GM18498 (cell line): ENCODE measurements around the gene SGSM2.

Source experiments
- ATAC-seq: cut with Tn5 transposase; IDR thresholded peaks from one replicate; pipeline ENCODE4 v1.9.1; 2021; ENCODE audit warnings: mild to moderate bottlenecking, moderate library complexity; ENCODE audit not compliant: unreplicated experiment

Gene SGSM2

DNA sequence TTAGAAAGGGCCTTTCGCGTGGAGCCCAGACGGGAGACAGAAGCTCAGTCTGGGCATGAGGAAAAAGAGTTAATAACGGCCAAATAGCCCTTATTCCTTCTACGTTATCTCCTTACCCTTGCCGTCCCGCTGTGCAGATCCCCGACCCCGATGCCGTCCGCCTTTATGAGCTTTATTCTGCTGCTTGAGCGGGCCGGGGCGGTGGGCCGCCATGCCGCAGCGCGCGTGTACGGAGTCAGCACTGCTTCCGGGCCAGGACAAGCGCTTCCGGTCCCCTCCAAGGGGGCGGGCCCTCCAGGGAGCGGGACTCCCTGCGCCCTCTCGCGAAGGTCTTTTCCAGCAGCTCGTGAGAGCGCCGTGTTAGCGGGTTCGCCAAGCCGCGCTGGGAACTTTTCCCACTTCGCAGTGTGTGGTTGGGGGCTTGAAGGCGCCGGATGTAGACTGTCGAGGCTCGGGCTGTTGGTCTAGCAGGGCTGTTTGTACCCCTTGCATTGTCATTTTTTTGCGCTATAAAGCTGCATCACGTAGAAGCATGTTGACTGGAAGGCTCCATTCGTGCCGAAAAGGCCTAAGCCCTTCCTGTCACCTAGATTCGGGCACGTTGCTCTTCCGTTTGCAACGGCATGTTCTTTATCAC, 968 bp upstream of the SGSM2 start, which contains the start of gene TSR1:
Gene TSR1, minus strand, starts transcription at position 243 of the 637 bp plus-strand sequence. Its CDS starts 30 bp downstream, at position 213.
- peak; percentile 79 for ATAC-seq

DNA sequence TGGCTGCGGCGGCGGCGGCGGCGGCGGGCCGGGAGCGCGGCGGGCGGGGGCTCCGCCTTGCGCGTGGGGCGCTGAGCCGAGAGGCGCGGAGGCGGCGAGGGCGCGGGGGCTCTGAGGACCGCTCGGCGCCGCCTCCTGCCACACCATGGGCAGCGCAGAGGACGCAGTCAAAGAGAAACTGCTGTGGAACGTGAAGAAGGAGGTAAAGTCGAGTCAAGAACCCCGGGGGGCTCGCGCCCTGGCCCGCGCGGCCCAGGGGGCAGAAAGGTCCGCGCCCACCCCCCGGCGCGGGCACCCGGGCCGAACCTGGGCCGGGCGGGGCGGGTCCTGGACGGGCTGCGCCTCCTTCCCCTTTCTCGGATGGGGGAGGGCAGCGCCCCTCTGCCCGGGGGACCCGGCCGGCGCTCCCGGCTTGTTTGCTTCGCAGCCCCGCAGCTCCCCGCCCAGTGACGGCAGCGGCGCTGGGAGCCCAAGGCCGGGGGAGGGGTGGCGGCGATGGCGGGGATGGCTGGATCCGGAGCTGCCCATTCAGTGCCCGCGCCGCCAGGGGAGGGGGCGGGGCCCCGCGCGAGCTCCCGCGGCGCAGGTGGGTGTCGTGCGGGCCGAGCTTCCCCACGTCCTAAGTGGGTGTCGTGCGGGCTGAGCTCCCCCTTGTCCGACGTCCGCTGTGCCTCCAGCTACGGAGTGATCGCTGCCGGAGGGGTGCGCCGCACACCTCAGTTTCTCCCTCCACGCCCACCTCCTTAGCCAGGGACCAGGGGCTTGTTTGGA, 428 bp downstream of the SGSM2 start:
- peak; percentile 30 for ATAC-seq

GRCh38 chr17:2338315-2338657, 985 bp downstream of the SGSM2 start:
- ATAC-seq = no peak

DNA sequence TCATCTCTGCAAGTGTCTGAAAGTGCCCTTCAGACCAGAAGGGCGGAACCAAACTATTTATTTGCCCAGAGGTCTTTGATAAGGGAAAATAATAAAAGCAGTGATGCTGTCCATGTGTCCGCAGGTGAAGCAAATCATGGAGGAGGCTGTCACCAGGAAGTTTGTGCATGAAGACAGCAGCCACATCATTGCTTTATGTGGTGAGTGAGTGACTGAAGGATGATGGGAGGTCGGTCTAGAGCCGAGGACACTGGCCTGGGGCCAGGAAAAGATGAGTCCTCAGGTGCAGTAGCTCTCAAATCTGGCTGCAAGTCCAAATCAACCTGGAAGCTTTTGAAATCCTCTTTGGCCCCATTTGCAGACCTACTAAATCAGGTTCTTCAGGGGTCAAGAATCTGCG, 6.1 kb downstream of the SGSM2 start:
- ATAC-seq = no peak

DNA sequence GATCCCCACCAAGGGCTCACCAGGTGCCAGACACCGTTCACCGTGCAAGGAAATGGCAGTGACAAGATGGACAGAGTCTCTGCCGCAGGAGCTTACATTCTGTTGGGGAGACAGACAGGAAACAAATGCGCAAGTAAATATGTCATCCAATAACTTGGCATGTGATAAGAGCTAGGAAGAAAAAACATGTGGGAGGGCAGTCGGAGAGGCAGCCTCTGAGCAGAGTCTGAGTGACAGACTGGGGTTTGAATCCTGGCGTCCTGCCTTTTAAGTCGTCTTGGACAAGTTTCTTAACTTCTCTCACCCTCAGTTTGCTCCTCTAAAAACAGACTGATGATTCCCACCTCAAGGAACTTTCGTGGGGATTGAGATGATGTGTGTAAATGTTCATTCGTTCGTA, 7.2 kb downstream of the SGSM2 start:
- no peak for ATAC-seq

DNA sequence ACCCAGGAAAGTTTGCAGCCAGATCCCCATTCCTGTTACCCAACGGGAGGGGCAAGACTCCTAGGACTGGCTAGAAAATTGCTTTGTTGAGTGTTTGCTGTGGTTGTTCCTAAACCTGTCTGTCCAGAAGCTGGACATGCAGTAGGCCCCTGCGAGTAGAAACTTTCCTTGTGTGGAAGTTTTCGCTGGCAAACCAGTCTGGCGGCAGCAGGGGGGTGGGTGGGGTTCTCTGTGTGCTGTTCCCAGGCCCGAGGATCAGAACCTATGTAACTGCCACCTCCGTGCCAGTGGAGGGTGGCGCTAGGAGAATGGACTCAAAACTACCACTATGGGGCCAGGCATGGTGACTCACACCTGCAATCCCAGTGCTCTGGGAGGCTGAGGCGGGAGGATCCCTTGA, 9.2 kb downstream of the SGSM2 start:
- no peak for ATAC-seq

DNA sequence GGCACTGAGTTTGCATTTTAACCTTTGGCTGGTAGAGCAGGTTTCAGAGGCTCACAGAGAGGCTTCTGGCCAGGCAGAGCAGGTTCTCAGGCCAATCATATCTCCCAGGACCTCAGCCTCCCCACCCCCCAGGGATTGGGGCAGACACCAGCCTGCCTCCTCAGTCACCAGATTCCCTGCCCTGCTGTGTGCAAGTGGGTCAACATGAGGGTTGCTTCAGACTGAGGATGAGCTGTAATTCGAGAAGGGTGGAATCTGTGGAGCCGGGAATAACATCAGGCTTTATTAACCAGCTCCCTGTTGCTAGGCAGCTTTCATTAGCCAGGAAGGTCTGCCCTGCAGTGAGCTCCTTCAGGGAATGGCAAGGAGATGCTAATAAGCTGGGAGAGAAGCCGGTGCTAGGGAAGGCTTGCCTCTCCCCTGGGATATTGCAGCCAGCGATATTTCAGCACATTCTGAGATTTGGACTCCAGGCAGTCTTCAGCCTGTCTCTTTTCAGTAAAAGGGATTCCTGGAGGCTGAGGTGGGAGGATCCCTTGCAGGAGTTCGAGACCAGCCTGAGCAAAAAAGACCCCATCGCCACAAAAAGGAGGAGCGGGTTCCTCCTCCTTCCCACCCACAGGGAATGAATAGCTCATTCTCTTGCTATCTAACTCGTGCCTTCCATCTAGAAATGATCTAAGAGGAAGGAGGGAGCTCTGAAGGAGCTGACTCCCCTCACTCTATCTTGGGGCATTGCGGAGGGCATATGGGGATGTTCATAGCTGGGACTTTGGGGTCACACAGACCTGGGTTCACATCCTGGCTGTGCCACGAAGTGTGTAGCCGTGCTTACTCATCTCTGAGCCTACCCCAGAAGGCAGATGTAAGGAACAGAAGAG, 10.7 kb downstream of the SGSM2 start:
- no peak for ATAC-seq

- no peak for ATAC-seq
These were observed 14.0 kb downstream of the SGSM2 start for GRCh38 chr17:2351269-2351668.

DNA sequence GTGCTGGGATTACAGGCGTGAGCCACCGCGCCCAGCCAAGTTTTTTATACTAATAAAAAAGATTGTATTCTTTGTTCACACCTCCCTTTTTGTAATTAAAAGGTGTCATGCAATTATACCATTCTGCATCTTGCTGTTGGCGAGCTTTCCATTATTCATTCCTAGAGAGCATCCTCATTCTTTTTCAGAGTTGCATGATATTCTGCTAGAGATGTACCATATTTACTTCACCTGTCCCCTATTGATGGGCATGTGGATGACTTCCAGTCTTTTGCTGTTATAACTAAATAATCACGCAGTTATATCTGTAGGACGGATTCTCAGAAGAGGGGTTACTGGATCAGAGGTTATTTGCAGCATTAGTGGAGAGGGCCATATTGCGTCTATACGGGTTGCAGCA, 17.0 kb downstream of the SGSM2 start:
- ATAC-seq = no peak

- no peak for ATAC-seq
These were observed 19.9 kb downstream of the SGSM2 start for GRCh38 chr17:2357237-2357636.

DNA sequence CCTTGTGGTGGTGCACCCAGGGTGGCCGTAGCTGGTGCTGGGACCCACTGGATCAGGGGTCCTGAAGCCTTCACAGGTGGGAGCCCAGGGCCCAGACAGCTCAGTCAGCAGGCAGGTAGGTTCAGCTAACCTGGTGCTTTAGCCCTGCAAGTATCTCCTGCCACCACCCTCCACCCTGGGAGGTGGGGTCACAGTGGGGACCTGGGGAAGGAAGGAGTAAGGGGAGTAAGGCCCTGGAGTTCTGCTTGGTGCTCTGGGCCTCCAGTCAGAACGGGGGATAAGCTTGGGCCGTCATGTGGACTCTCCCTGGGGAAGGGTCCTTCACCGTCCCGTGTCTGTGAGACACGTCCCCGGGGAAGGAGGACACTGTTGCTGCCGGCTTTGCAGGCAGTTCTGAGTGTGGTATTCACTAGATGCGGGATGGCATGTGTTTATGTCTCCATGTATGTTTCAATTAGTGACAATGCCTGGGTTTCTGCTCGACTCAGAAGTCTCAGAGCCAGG, 20.7 kb downstream of the SGSM2 start:
- no peak for ATAC-seq

GRCh38 chr17:2361010-2361760, 23.9 kb downstream of the SGSM2 start:
- no peak for ATAC-seq

GRCh38 chr17:2362016-2362415, 24.7 kb downstream of the SGSM2 start:
- no peak for ATAC-seq

DNA sequence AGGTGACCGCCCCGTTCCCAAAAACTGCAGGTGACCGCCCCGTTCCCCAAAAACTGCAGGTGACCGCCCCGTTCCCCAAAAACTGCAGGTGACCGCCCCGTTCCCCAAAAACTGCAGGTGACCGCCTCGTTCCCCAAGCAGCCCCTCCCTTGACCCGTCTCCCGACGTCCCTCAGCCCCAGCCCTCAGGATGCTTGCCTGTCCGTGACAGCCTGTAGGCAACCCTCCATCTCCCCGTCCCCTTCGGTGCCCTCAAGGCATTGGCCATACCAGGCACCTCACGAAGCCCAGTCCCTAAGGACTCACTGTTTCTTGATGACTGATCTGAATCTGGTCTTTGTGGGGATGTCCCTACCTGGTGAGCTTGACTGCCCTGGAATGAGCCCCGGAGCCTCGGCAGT, 25.1 kb downstream of the SGSM2 start:
- ATAC-seq = no peak

DNA sequence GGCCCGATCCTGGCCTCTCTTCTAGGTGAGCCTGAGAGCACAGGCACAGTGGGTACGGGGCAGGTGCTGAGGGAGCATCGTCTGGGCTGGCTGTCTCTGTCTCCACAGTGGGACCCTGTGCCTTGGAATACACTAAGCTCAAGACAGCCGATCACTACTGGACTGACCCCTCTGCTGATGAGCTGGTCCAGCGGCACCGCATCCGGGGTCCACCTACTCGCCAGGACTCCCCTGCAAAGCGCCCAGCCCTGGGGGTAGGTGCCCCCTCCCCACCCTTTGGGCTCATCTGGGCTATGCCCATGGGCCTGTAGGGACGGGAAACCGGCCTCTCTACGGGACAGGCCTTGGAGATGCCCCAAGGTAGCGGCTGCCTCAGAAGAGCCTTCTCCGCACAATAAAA, 25.6 kb downstream of the SGSM2 start:
- ATAC-seq = no peak

GRCh38 chr17:2363318-2363717, 26.0 kb downstream of the SGSM2 start:
- no peak for ATAC-seq

- ATAC-seq = no peak
These were observed 26.8 kb downstream of the SGSM2 start for GRCh38 chr17:2363851-2364762.

- ATAC-seq = no peak
These were observed 27.4 kb downstream of the SGSM2 start for GRCh38 chr17:2364763-2365116.

- no peak for ATAC-seq
These were observed 27.8 kb downstream of the SGSM2 start for GRCh38 chr17:2365132-2365531.
